ENCODE data around the gene APPBP2.

Gene APPBP2

GRCh38 chr17:60535382-60536279 lies 9.6 kb upstream of the APPBP2 start:
- no peak for TF ChIP-seq SIN3A (IDR thresholded peaks at IDR 0.05; ENCODE audit: borderline replicate concordance, insufficient read depth, low read length)
- TF ChIP-seq REST (IDR thresholded peaks at IDR 0.05; ENCODE audit: insufficient read depth in 1 of 2, low read depth in 2 of 2, low read length in 2 of 2) = no peak
- TF ChIP-seq FOXP2 (optimal IDR thresholded peaks at IDR 0.05; ENCODE audit: borderline replicate concordance, extremely low read depth, extremely low read length, insufficient read depth) = no peak
- no peak for TF ChIP-seq TAF1 (IDR thresholded peaks at IDR 0.05; ENCODE audit: borderline replicate concordance, insufficient read depth, low read length)
- no peak for TF ChIP-seq POLR2AphosphoS5 (IDR thresholded peaks at IDR 0.05; ENCODE audit: low read depth, low read length)

- TF ChIP-seq TAF1 (IDR thresholded peaks at IDR 0.05; ENCODE audit: borderline replicate concordance, insufficient read depth, low read length) (no peak), POLR2AphosphoS5 (IDR thresholded peaks at IDR 0.05; ENCODE audit: low read depth, low read length) (no peak), SIN3A (IDR thresholded peaks at IDR 0.05; ENCODE audit: borderline replicate concordance, insufficient read depth, low read length) (no peak), REST (IDR thresholded peaks at IDR 0.05; ENCODE audit: insufficient read depth in 1 of 2, low read depth in 2 of 2, low read length in 2 of 2) (no peak), FOXP2 (optimal IDR thresholded peaks at IDR 0.05; ENCODE audit: borderline replicate concordance, extremely low read depth, extremely low read length, insufficient read depth) (no peak)
Observed at GRCh38 chr17:60534613-60535157, 8.6 kb upstream of the APPBP2 start.

GRCh38 chr17:60534010-60534555 lies 8.0 kb upstream of the APPBP2 start:
- TF ChIP-seq SIN3A (IDR thresholded peaks at IDR 0.05; ENCODE audit: borderline replicate concordance, insufficient read depth, low read length) (no peak), FOXP2 (optimal IDR thresholded peaks at IDR 0.05; ENCODE audit: borderline replicate concordance, extremely low read depth, extremely low read length, insufficient read depth) (no peak), TAF1 (IDR thresholded peaks at IDR 0.05; ENCODE audit: borderline replicate concordance, insufficient read depth, low read length) (no peak), POLR2AphosphoS5 (IDR thresholded peaks at IDR 0.05; ENCODE audit: low read depth, low read length) (no peak)

GRCh38 chr17:60529806-60530205 lies 3.8 kb upstream of the APPBP2 start:
- no peak for TF ChIP-seq SIN3A (IDR thresholded peaks at IDR 0.05; ENCODE audit: borderline replicate concordance, insufficient read depth, low read length)
- TF ChIP-seq POLR2AphosphoS5 (IDR thresholded peaks at IDR 0.05; ENCODE audit: low read depth, low read length) = no peak
- TF ChIP-seq TAF1 (IDR thresholded peaks at IDR 0.05; ENCODE audit: borderline replicate concordance, insufficient read depth, low read length) = no peak
- TF ChIP-seq FOXP2 (optimal IDR thresholded peaks at IDR 0.05; ENCODE audit: borderline replicate concordance, extremely low read depth, extremely low read length, insufficient read depth) = no peak
- TF ChIP-seq REST (IDR thresholded peaks at IDR 0.05; ENCODE audit: insufficient read depth in 1 of 2, low read depth in 2 of 2, low read length in 2 of 2) = no peak

GRCh38 chr17:60528828-60529227 lies 2.8 kb upstream of the APPBP2 start:
- no peak for TF ChIP-seq POLR2AphosphoS5 (IDR thresholded peaks at IDR 0.05; ENCODE audit: low read depth, low read length)
- no peak for TF ChIP-seq TAF1 (IDR thresholded peaks at IDR 0.05; ENCODE audit: borderline replicate concordance, insufficient read depth, low read length)
- no peak for TF ChIP-seq FOXP2 (optimal IDR thresholded peaks at IDR 0.05; ENCODE audit: borderline replicate concordance, extremely low read depth, extremely low read length, insufficient read depth)
- no peak for TF ChIP-seq REST (IDR thresholded peaks at IDR 0.05; ENCODE audit: insufficient read depth in 1 of 2, low read depth in 2 of 2, low read length in 2 of 2)
- no peak for TF ChIP-seq SIN3A (IDR thresholded peaks at IDR 0.05; ENCODE audit: borderline replicate concordance, insufficient read depth, low read length)
